Measurements from ENCODE around the gene CDC14B. TPM values are rescaled to one million over a fixed set of nuclear protein-coding genes. Genes with fewer than 3 reads are reported as not detected.

The CDC14B gene
- total and polyA plus RNA-seq, 2 donors (not counting 1 experiment from before 2014, with no cell fraction given) = 2.8 to 8.5 TPM

GRCh38 chr9:96660692-96661248 lies 41.1 kb upstream of the CDC14B start:
- Mint-ChIP-seq H3K4me3 (no peak overlapping the region), H3K4me1 (peaks cover 9% of the 10 kb centered on the region), H3K27me3 (peaks cover 7% of the 10 kb centered on the region), H3K27ac (no peak overlapping the region), H3K9me3 (ENCODE audit: insufficient read depth) (no peaks in the 10 kb centered on the region)
- Histone ChIP-seq H3K4me3 (ENCODE audit: control extremely low read depth in 1 of 5, extremely low read depth in 1 of 5, insufficient read depth in 1 of 5, low read depth in 2 of 5, low read length in 4 of 5) (no peak overlapping the region), H3K27ac (ENCODE audit: low read length in 2 of 2) (no peak overlapping the region), H3K79me2 (ENCODE audit: control insufficient read depth, insufficient read depth, low read length) (no peaks in the 10 kb centered on the region), H4K20me1 (ENCODE audit: control insufficient read depth, insufficient read depth, low read length, poor library complexity, severe bottlenecking) (no peaks in the 10 kb centered on the region), H3K27me3 (replicated peaks in 1 of 4; ENCODE audit: control extremely low read depth in 1 of 4, control insufficient read depth in 3 of 4, insufficient read depth in 4 of 4, low read length in 3 of 4) (no peaks in the 10 kb centered on the region), H3K9ac (ENCODE audit: low read length) (no peak overlapping the region), H3K4me1 (ENCODE audit: control insufficient read depth in 2 of 2, insufficient read depth in 2 of 2, low read length in 2 of 2) (peaks cover 3 to 10% of the 10 kb centered on the region in 2 donors), H3K9me3 (ENCODE audit: control extremely low read depth in 1 of 3, control insufficient read depth in 2 of 3, insufficient read depth in 1 of 3, low read length in 2 of 3) (no peaks in the 10 kb centered on the region), H2AFZ (ENCODE audit: insufficient read depth, low read depth, low read length, poor library complexity, severe bottlenecking) (no peak overlapping the region), H3K4me2 (replicated peaks; ENCODE audit: low read depth, low read length, poor library complexity, severe bottlenecking) (no peak overlapping the region), H3K36me3 (replicated peaks in 1 of 2; ENCODE audit: control extremely low read depth in 1 of 2, control insufficient read depth in 1 of 2, extremely low read depth in 1 of 2, insufficient read depth in 2 of 2, low read length in 1 of 2) (no peaks in the 10 kb centered on the region)
- ChIA-PET POLR2A (no interaction called here), CTCF (interaction anchor here (1.4 kb wide), 1 partner anchor 333 kb away, joined by 4 read pairs; no protein-coding TSS in a partner anchor)
- ATAC-seq (ENCODE audit: low read depth) (no peak), DNase-seq (peak; percentile 21)
- intact Hi-C loops (cut with micrococcal nuclease) = no loop called here
- TF ChIP-seq CTCF (IDR thresholded peaks at IDR 0.05) = no peak
- 95% methylated on average over 4 of the region's 7 CpGs for WGBS (ENCODE audit: insufficient coverage)

GRCh38 chr9:96655198-96655851 lies 35.7 kb upstream of the CDC14B start, which contains the start of gene PRXL2C:
Gene PRXL2C (minus strand): TSS chr9:96655317. CDS start chr9:96655281, 36 bp downstream.
- DNase-seq = peak; percentile 85
- H4K20me1 ChIP-seq (ENCODE audit: control insufficient read depth, insufficient read depth, low read length, poor library complexity, severe bottlenecking) = no peaks in the 10 kb centered on the region
- H2AFZ ChIP-seq (ENCODE audit: insufficient read depth, low read depth, low read length, poor library complexity, severe bottlenecking) = peak within 1 kb of the TSS; percentile 83
- CTCF ChIA-PET = interaction anchor here (1.0 kb wide), 2 partner anchors 88 to 330 kb away, joined by 3 read pairs; no protein-coding TSS in a partner anchor
- POLR2A ChIA-PET = interaction anchor here (1.5 kb wide), 1 partner anchor 89 kb away, joined by 4 read pairs; no protein-coding TSS in a partner anchor
- H3K36me3 ChIP-seq (replicated peaks in 1 of 2; ENCODE audit: control extremely low read depth in 1 of 2, control insufficient read depth in 1 of 2, extremely low read depth in 1 of 2, insufficient read depth in 2 of 2, low read length in 1 of 2) = no peaks in the 10 kb centered on the region
- WGBS (ENCODE audit: insufficient coverage) = under 1% methylated on average over 49 of the region's 57 CpGs
- peak within 1 kb of the TSS; percentile 69 to 85 for H3K27ac ChIP-seq (ENCODE audit: low read length in 2 of 2)
- no peaks in the 10 kb centered on the region for H3K27me3 ChIP-seq (replicated peaks in 1 of 4; ENCODE audit: control extremely low read depth in 1 of 4, control insufficient read depth in 3 of 4, insufficient read depth in 4 of 4, low read length in 3 of 4)
- no peaks in the 10 kb centered on the region for H3K27me3 Mint-ChIP-seq
- peaks cover 8 to 16% of the 10 kb centered on the region in 2 donors for H3K4me1 ChIP-seq (ENCODE audit: control insufficient read depth in 2 of 2, insufficient read depth in 2 of 2, low read length in 2 of 2)
- H3K9me3 ChIP-seq (ENCODE audit: control extremely low read depth in 1 of 3, control insufficient read depth in 2 of 3, insufficient read depth in 1 of 3, low read length in 2 of 3) = no peaks in the 10 kb centered on the region
- intact Hi-C loops (cut with micrococcal nuclease) = loop anchor here (1.0 to 10.0 kb wide), 3 partner anchors 31 to 781 kb away; partner anchors contain the start of gene ERCC6L2
- TF ChIP-seq CTCF (IDR thresholded peaks at IDR 0.05) (no peak), EZH2 (IDR thresholded peaks at IDR 0.05; ENCODE audit: borderline replicate concordance, insufficient read depth, low read depth, low read length, poor library complexity, severe bottlenecking) (no peak)
- peak within 1 kb of the TSS in 4 of 5 experiments; percentile 50 to 84 (median 64) for H3K4me3 ChIP-seq (ENCODE audit: control extremely low read depth in 1 of 5, extremely low read depth in 1 of 5, insufficient read depth in 1 of 5, low read depth in 2 of 5, low read length in 4 of 5)
- peak; percentile 85 for ATAC-seq (ENCODE audit: low read depth)
- peak within 1 kb of the TSS; percentile 90 for H3K4me2 ChIP-seq (replicated peaks; ENCODE audit: low read depth, low read length, poor library complexity, severe bottlenecking)
- H3K79me2 ChIP-seq (ENCODE audit: control insufficient read depth, insufficient read depth, low read length) = no peaks in the 10 kb centered on the region
- no peaks in the 10 kb centered on the region for H3K9me3 Mint-ChIP-seq (ENCODE audit: insufficient read depth)
- peak within 1 kb of the TSS; percentile 82 for H3K9ac ChIP-seq (ENCODE audit: low read length)
- H3K4me3 Mint-ChIP-seq = peak within 1 kb of the TSS; percentile 96
- H3K4me1 Mint-ChIP-seq = peaks cover 19% of the 10 kb centered on the region
- H3K27ac Mint-ChIP-seq = peak within 1 kb of the TSS; percentile 98

All from B cell (primary cell).